Left lung (tissue), 10 donors: ENCODE results near the gene KASH5. TPM values are rescaled to one million over a fixed set of nuclear protein-coding genes. Genes with fewer than 3 reads are reported as not detected.

ENCODE experiments used
- ATAC-seq: fragments of 200-7000 bp; cut with Tn5 transposase; one replicate; pipeline ENCODE4 v1.9.1; 2020; ENCODE audit warnings: moderate library complexity
- DNase-seq, 4 donors: peaks; one replicate each; pipeline ENCODE4 v3.0.0-alpha.2; 2013 to 2020
- H3K27ac ChIP-seq, 2 donors: fragments of 200-600 bp; sonication (generic) in 1 of 2; one replicate each; pipeline versions ENCODE4 v1.5.0 to v1.8.0; 2020 to 2021
- H3K27me3 ChIP-seq, 2 donors: fragments of 200-600 bp; sonication (generic) in 1 of 2; one replicate each; pipeline versions ENCODE4 v1.5.0 to v1.8.0; 2020 to 2021
- H3K36me3 ChIP-seq, 2 donors: fragments of 200-600 bp; sonication (generic) in 1 of 2; one replicate each; pipeline versions ENCODE4 v1.5.0 to v1.8.0; 2020 to 2021
- H3K4me1 ChIP-seq, 2 donors: fragments of 200-600 bp; one replicate each; pipeline ENCODE4 v1.8.0; 2021
- H3K4me3 ChIP-seq, 2 donors: fragments of 200-600 bp; sonication (generic) in 1 of 2; one replicate each; pipeline versions ENCODE4 v1.5.0 to v1.8.0; 2020 to 2021; ENCODE audit warnings: mild to moderate bottlenecking in 1 of 2
- H3K9me3 ChIP-seq, 2 donors: fragments of 200-600 bp; sonication (generic) in 1 of 2; one replicate each; pipeline versions ENCODE4 v1.5.0 to v1.8.0; 2020 to 2021
- intact Hi-C, 2 donors: fragments of 100-400 bp; cut with DNase I; formaldehyde crosslinking; loops; one replicate each; pipeline versions ENCODE4 v1.11.2 to v1.14.2; 2022
- polyA plus RNA-seq, 6 donors: library from polyadenylated mRNA; unstranded; fragments of 120-200 nt; gene quantifications; one replicate each; pipeline ENCODE4 v1.2.1, GENCODE V29; 2013; ENCODE audit not compliant: insufficient read length in 6 of 6
- total RNA-seq, 2 donors: library from RNA; stranded (reverse); fragmentation: NEBNext Ultra II Directional; extraction: Animal tissue kit (Norgen Biotek cat#: 25700); gene quantifications; one replicate each; pipeline ENCODE4 v1.2.1, GENCODE V29; 2021
- TF ChIP-seq, protein P1 (sequence below), 2 donors: fragments of 200-600 bp; sonication (generic) in 1 of 2; IDR thresholded peaks; one replicate each; pipeline versions ENCODE4 v1.5.0 to v1.8.0; 2021; ENCODE audit warnings: antibody characterized with exemption in 2 of 2
- donor health status: DM: no; HTN: yes; CAD: no.
- donor health status: DM: no; HTN: no; CAD: no.

Gene KASH5
- total and polyA plus RNA-seq, 8 donors, result 0.84 to 3.6 TPM; not detected in 6

DNA sequence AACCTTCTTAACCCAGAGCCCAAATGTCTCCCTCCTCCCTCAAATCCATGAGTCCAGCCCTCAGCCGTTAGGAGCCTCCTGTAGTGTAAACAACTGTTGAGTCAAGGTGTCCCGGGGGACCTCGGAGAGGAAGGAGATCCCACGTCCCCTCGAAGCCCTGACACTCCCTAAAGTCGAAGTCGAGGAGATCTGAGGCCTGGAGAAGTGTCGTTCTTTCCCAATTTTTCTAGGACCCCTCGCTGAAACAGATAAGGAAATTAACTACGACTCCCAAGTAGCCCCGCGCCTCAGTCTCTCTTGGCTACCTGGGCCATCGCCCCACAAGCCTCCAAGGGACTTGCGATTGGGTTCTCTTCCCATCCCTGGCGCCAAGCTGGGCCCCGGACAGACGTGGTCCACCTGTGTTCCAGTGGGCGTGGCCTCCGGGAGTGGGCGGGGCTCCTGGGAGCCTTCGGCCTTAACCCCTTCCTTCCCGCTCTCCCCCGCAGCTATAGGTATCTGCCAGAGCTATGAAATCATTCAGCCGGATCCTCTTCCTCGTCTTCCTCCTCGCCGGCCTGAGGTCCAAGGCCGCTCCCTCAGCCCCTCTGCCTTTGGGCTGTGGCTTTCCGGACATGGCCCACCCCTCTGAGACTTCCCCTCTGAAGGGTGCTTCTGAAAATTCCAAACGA, 38.0 kb downstream of the KASH5 start:
- ATAC-seq (no peak), DNase-seq (no peak)
- peaks cover 7 to 34% of the 10 kb centered on the region in 2 donors for H3K4me1 ChIP-seq
- no peaks in the 10 kb centered on the region for H3K36me3 ChIP-seq
- intact Hi-C loops, result no loop called here
- H3K4me3 ChIP-seq, result no peak overlapping the region
- TF ChIP-seq, protein P1, sequence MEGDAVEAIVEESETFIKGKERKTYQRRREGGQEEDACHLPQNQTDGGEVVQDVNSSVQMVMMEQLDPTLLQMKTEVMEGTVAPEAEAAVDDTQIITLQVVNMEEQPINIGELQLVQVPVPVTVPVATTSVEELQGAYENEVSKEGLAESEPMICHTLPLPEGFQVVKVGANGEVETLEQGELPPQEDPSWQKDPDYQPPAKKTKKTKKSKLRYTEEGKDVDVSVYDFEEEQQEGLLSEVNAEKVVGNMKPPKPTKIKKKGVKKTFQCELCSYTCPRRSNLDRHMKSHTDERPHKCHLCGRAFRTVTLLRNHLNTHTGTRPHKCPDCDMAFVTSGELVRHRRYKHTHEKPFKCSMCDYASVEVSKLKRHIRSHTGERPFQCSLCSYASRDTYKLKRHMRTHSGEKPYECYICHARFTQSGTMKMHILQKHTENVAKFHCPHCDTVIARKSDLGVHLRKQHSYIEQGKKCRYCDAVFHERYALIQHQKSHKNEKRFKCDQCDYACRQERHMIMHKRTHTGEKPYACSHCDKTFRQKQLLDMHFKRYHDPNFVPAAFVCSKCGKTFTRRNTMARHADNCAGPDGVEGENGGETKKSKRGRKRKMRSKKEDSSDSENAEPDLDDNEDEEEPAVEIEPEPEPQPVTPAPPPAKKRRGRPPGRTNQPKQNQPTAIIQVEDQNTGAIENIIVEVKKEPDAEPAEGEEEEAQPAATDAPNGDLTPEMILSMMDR (IDR thresholded peaks at IDR 0.05), result no peak
- H3K27ac ChIP-seq, result no peak overlapping the region
- H3K27me3 ChIP-seq, result peaks cover 84 to 100% of the 10 kb centered on the region in 2 donors
- H3K9me3 ChIP-seq, result no peaks in the 10 kb centered on the region

DNA sequence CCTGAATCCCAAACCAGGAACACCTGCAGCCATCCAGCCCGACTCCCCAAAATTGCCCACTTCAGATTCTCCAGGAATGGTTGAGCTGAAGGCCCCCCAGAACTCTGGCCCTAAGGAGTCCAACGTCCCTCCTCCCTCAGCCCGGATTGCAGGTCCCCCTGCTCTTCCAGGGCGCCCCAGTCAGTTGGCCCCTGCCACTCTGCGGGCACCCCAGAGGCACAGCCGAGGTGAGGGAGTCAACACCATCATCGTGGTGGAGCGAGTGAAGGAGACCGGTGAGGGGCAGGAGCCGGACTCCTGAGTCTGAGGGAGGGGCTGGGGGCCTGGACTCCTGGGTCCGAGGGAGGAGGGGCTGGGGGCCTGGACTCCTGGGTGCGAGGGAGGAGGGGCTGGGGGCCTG, 39.3 kb downstream of the KASH5 start:
- intact Hi-C loops, result no loop called here
- Histone ChIP-seq H3K27me3 (peaks cover 84 to 100% of the 10 kb centered on the region in 2 donors), H3K4me3 (no peak overlapping the region), H3K9me3 (no peaks in the 10 kb centered on the region), H3K36me3 (no peaks in the 10 kb centered on the region), H3K4me1 (peaks cover 2 to 24% of the 10 kb centered on the region in 2 donors), H3K27ac (no peak overlapping the region)
- DNase-seq (peak in 1 of 4 donors; percentile 60), ATAC-seq (no peak)
- TF ChIP-seq, protein P1 (IDR thresholded peaks at IDR 0.05), result no peak

DNA sequence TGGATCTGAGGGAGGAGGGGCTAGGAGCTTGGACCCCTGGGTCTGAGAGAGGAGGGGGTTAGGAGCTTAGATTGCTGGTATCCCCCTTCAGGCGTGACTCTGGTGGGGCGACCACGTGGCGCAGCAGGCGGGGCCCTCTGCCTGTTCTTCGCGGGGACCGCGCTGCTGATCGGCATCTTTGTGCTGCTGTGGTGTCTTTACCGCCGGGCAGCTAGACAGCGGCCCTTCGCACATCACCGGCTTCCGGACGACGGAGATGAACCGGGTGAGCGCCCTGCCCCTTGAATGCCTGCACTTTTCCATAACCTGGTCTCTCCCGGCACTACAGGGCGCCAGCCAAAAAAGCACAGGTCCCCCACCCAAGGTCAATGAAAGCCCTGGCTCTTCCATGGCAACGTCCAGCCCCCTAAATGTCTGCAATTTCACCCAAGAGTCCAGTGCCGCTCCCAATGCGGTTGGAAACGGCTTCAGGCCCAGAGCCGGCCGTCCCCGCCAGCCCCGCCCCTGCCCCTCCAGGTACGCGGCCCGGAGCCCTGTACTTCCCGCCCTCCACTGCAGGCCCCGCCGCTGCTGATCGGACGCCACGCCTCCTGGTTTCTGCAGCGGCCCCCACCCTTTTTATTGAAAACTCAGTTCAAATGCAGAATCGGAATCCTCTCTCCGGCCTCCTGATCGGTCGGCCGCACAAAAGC, 40.0 kb downstream of the KASH5 start:
- no peak overlapping the region for H3K4me3 ChIP-seq
- intact Hi-C loops, result no loop called here
- ATAC-seq, result peak; percentile 68
- no peaks in the 10 kb centered on the region for H3K9me3 ChIP-seq
- TF ChIP-seq, protein P1 (IDR thresholded peaks at IDR 0.05), result no peak
- peaks cover 84 to 100% of the 10 kb centered on the region in 2 donors for H3K27me3 ChIP-seq
- H3K36me3 ChIP-seq, result no peaks in the 10 kb centered on the region
- no peak overlapping the region for H3K27ac ChIP-seq
- peak in 1 of 4 donors; percentile 82 for DNase-seq
- H3K4me1 ChIP-seq, result peaks cover 0 to 17% of the 10 kb centered on the region in 2 donors

DNA sequence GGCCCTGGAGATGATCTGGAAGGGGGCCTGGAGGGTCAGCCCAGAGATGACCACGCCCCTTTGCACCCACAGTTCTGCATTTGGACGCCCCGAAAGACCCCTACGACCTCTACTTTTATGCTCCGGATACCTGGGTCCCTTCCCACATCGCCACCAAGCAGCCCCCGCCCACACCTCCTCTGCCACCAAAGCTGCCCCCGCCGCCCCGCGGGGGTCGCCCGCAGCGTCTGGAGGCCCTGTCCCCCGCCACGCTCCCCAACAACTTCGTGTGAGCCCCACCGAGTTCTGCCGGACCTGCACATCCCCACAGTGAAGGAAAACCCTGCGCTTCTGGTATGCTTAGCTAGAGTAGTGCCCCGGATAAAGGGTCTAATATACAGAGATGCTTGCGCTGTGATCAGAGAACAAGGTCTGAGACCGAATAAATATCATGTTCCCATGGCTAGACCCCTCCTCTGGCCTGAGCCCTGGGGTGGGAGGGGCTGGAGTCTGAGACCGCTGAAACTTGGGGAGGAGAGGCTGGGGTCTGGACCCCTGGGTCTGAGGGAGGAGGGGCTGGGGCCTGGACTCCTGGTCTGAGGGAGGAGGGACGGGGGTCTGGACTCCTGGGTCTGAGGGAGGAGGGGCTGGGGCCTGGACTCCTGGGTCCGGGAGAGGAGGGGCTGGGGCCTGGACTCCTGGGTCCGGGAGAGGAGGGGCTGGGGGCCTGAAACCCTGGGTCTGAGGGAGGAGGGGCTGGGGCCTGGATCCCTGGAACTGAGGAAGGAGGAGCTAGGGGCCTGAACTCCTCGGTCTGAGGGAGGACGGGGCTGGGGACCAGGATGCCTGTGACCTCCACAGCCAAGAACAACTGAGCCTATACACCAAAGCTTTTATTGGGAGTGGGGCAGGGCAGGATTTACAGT, 40.8 kb downstream of the KASH5 start:
- Histone ChIP-seq H3K4me3 (no peak overlapping the region), H3K4me1 (peaks cover 0 to 15% of the 10 kb centered on the region in 2 donors), H3K36me3 (no peaks in the 10 kb centered on the region), H3K9me3 (no peaks in the 10 kb centered on the region), H3K27ac (no peak overlapping the region), H3K27me3 (peaks cover 84 to 100% of the 10 kb centered on the region in 2 donors)
- ATAC-seq (no peak), DNase-seq (no peak)
- intact Hi-C loops, result no loop called here
- TF ChIP-seq, protein P1 (IDR thresholded peaks at IDR 0.05), result no peak
